ENCODE measurements around the gene TTYH1. TPM values are rescaled to one million over a fixed set of nuclear protein-coding genes. Genes with fewer than 3 reads are reported as not detected.

The TTYH1 gene
- total and polyA plus RNA-seq, 2 of the 8 experiments (the other 6 are each of a cell fraction or from before 2014, with no cell fraction given): 26.7 to 46.5 TPM

- no peak for TF ChIP-seq CHD7 (IDR thresholded peaks at IDR 0.05; ENCODE audit: insufficient replicate concordance, low read length)
- peak; percentile 79 to 81 for TF ChIP-seq RAD21 (IDR thresholded peaks at IDR 0.05 in 1 of 2, conservative IDR thresholded peaks at IDR 0.05 in 1 of 2; ENCODE audit: low read depth in 2 of 2, low read length in 2 of 2)
- TF ChIP-seq SUZ12 (IDR thresholded peaks at IDR 0.05; ENCODE audit: low read length): no peak
- no peak for TF ChIP-seq MAX (IDR thresholded peaks at IDR 0.05)
- TF ChIP-seq TCF12 (IDR thresholded peaks at IDR 0.05; ENCODE audit: low read depth, low read length): no peak
These were observed 66.2 kb downstream of the TTYH1 start (continued) for GRCh38 chr19:54481326-54481930.

Data from H1 (cell line).